NCI-H2081 (cell line): ENCODE data around the gene CAMTA1.

ENCODE experiments used
- DNase-seq, 2 experiments: peaks; one replicate each; lab custom pipeline; 2025; lab: John Stamatoyannopoulos, UW

The CAMTA1 gene

GRCh38 chr1:7388141-7388487 lies 602.9 kb downstream of the CAMTA1 start:
- DNase-seq: no peak

- DNase-seq: no peak
These were observed 603.4 kb downstream of the CAMTA1 start for GRCh38 chr1:7388488-7389185.

- DNase-seq: no peak
These were observed 604.1 kb downstream of the CAMTA1 start for GRCh38 chr1:7389201-7389905.

- no peak for DNase-seq
These were observed 604.8 kb downstream of the CAMTA1 start for GRCh38 chr1:7389906-7390603.

- DNase-seq: no peak
These were observed 605.3 kb downstream of the CAMTA1 start for GRCh38 chr1:7390604-7391000.

- DNase-seq: no peak
These were observed 607.9 kb downstream of the CAMTA1 start for GRCh38 chr1:7393136-7393535.

- DNase-seq: no peak
These were observed 610.0 kb downstream of the CAMTA1 start for GRCh38 chr1:7395251-7395650.

GRCh38 chr1:7398982-7399381 lies 613.7 kb downstream of the CAMTA1 start:
- DNase-seq: no peak

GRCh38 chr1:7399514-7400125 lies 614.4 kb downstream of the CAMTA1 start:
- no peak for DNase-seq

GRCh38 chr1:7400566-7400965 lies 615.3 kb downstream of the CAMTA1 start:
- DNase-seq: no peak

- DNase-seq: no peak
These were observed 616.7 kb downstream of the CAMTA1 start for GRCh38 chr1:7401814-7402547.

GRCh38 chr1:7402548-7402850 lies 617.2 kb downstream of the CAMTA1 start:
- no peak for DNase-seq

GRCh38 chr1:7403265-7404045 lies 618.2 kb downstream of the CAMTA1 start:
- no peak for DNase-seq

- no peak for DNase-seq
These were observed 618.9 kb downstream of the CAMTA1 start for GRCh38 chr1:7404046-7404742.

- DNase-seq: no peak
These were observed 620.7 kb downstream of the CAMTA1 start for GRCh38 chr1:7405844-7406500.

GRCh38 chr1:7406641-7407543 lies 621.6 kb downstream of the CAMTA1 start:
- no peak for DNase-seq

- no peak for DNase-seq
These were observed 622.3 kb downstream of the CAMTA1 start for GRCh38 chr1:7407544-7407895.

- no peak for DNase-seq
These were observed 622.9 kb downstream of the CAMTA1 start for GRCh38 chr1:7407980-7408770.

- DNase-seq: no peak
These were observed 623.5 kb downstream of the CAMTA1 start for GRCh38 chr1:7408771-7409150.
